Glutamatergic neuron (in vitro differentiated cells): ENCODE measurements around the gene MYL5. TPM values are rescaled to one million over a fixed set of nuclear protein-coding genes. Genes with fewer than 3 reads are reported as not detected.
A peak's percentile ranks its signal among the peaks of the same experiment; 100 is the strongest.
"Not testable (repeated sequence)": the region's sequence is repeated elsewhere in the genome, so short reads cannot be mapped to it uniquely, and the experiment has no call there.

Experiments
- DNase-seq: peaks from one replicate; pipeline ENCODE4 v3.0.0; 2022
- H3K27ac Mint-ChIP-seq: one replicate; pipeline ENCODE4 v1.8.0; 2020; ENCODE audit warnings: mild to moderate bottlenecking, mixed read lengths, inconsistent platforms; ENCODE audit not compliant: unreplicated experiment
- H3K27me3 Mint-ChIP-seq: one replicate; pipeline ENCODE4 v1.8.0; 2020; ENCODE audit warnings: mild to moderate bottlenecking, moderate library complexity, mixed read lengths, inconsistent platforms; ENCODE audit not compliant: unreplicated experiment
- H3K36me3 Mint-ChIP-seq: one replicate; pipeline ENCODE4 v1.8.0; 2020; ENCODE audit warnings: mild to moderate bottlenecking, mixed read lengths, inconsistent platforms; ENCODE audit not compliant: unreplicated experiment
- H3K4me1 Mint-ChIP-seq: one replicate; pipeline ENCODE4 v1.8.0; 2020; ENCODE audit warnings: mild to moderate bottlenecking, low read depth, mixed read lengths, inconsistent platforms; ENCODE audit not compliant: unreplicated experiment
- H3K4me3 Mint-ChIP-seq: one replicate; pipeline ENCODE4 v1.8.0; 2020; ENCODE audit warnings: mild to moderate bottlenecking, mixed read lengths, inconsistent platforms; ENCODE audit not compliant: unreplicated experiment
- H3K9me3 Mint-ChIP-seq: one replicate; pipeline ENCODE4 v1.8.0; 2020; ENCODE audit warnings: mild to moderate bottlenecking, moderate library complexity, mixed read lengths, inconsistent platforms; ENCODE audit not compliant: unreplicated experiment
- CTCF ChIP-seq: fragments of 200-600 bp; sonication (generic); IDR thresholded peaks from one replicate; pipeline ENCODE4 v1.5.0; 2021; ENCODE audit not compliant: partially characterized antibody, unreplicated experiment
- total RNA-seq: library from RNA; stranded (reverse); fragmentation: NEBNext Ultra II Directional; extraction: Animal tissue kit (Norgen Biotek cat#: 25700); gene quantifications from one replicate; pipeline ENCODE4 v1.2.1, GENCODE V29; 2021; ENCODE audit not compliant: unreplicated experiment

Gene MYL5
- total RNA-seq, 1 donor from 2014 or later = 13.6 TPM

- no peaks in the 10 kb centered on the region for H3K36me3 Mint-ChIP-seq
- peak overlapping the region; percentile 22 for H3K27ac Mint-ChIP-seq
- DNase-seq = no peak
- peaks cover 8% of the 10 kb centered on the region for H3K27me3 Mint-ChIP-seq
- H3K4me1 Mint-ChIP-seq = no peaks in the 10 kb centered on the region
- no peak overlapping the region for H3K4me3 Mint-ChIP-seq
- no peak for TF ChIP-seq CTCF
- H3K9me3 Mint-ChIP-seq = no peaks in the 10 kb centered on the region
These were observed 6.8 kb upstream of the MYL5 start for GRCh38 chr4:667545-667925.

DNA sequence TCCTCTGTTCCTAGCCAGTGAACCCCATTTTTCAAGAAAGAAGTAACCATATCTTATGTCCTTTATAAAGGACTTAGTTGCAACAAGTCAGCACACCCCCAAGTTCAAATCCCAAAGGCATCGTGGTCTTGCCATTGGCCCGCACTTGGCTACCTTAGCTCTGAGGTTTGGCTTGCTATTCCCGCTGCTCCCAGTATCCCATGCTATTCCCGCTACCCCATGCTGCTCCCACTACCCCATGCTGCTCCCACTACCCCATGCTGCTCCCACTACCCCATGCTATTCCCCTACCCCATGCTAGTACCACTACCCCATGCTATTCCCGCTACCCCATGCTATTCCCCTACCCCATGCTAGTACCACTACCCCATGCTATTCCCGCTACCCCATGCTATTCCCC, 6.1 kb upstream of the MYL5 start:
- H3K4me1 Mint-ChIP-seq, H3K27me3 Mint-ChIP-seq, DNase-seq, H3K9me3 Mint-ChIP-seq, H3K27ac Mint-ChIP-seq, H3K4me3 Mint-ChIP-seq, H3K36me3 Mint-ChIP-seq: not testable (repeated sequence)

GRCh38 chr4:669806-670559, 4.4 kb upstream of the MYL5 start:
- H3K4me3 Mint-ChIP-seq, H3K27me3 Mint-ChIP-seq, H3K36me3 Mint-ChIP-seq: not testable (repeated sequence)

DNA sequence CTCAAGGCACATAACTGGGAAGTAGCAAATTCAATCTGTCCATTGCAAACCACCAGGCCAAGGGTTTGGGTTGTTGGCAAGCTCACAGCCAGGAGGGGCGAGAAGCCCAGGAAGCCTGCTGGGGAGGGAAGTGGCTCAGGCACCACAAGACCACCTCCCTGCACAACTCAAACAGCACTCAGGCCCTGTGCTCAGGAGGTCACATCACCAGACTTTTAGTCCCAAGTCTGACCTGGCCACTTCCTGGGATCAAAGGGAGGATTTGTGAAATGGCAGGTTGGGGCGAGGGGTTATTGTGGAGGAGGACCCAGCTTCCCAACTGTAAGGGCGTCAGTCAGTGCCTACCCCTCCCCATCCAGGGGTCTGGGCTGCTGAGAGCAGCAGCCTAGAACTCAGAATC, 2.6 kb upstream of the MYL5 start:
- no peak for DNase-seq
- H3K4me1 Mint-ChIP-seq = peaks cover 5% of the 10 kb centered on the region
- H3K27me3 Mint-ChIP-seq = no peaks in the 10 kb centered on the region
- no peak for TF ChIP-seq CTCF
- no peak overlapping the region for H3K27ac Mint-ChIP-seq
- H3K36me3 Mint-ChIP-seq = no peaks in the 10 kb centered on the region
- no peak overlapping the region for H3K4me3 Mint-ChIP-seq
- H3K9me3 Mint-ChIP-seq = peaks cover 6% of the 10 kb centered on the region

More at GRCh38 chr4:669806-670559, 4.4 kb upstream of the MYL5 start:
- DNase-seq, H3K27ac Mint-ChIP-seq, H3K9me3 Mint-ChIP-seq, H3K4me1 Mint-ChIP-seq: not testable (repeated sequence)

- H3K36me3 Mint-ChIP-seq = no peaks in the 10 kb centered on the region
- H3K27ac Mint-ChIP-seq = peak overlapping the region; percentile 88
- H3K27me3 Mint-ChIP-seq = peaks cover 2% of the 10 kb centered on the region
- peak overlapping the region; percentile 95 for H3K4me3 Mint-ChIP-seq
- peaks cover 6% of the 10 kb centered on the region for H3K9me3 Mint-ChIP-seq
- TF ChIP-seq CTCF = no peak
- DNase-seq = peak; percentile 39
- H3K4me1 Mint-ChIP-seq = peaks cover 5% of the 10 kb centered on the region
These were observed 822 bp upstream of the MYL5 start for GRCh38 chr4:673349-674091.
